Ishikawa (cell line): ENCODE measurements around the gene SLC25A26.

Experiments used
- CREB1 ChIP-seq: IDR thresholded peaks from 2 replicates; pipeline ENCODE4 v1.6.1; 2012; ENCODE audit warnings: low read depth
- REST ChIP-seq: IDR thresholded peaks from 2 replicates; pipeline ENCODE4 v1.6.1; 2012; ENCODE audit warnings: low read depth, mild to moderate bottlenecking
- TAF1 ChIP-seq: IDR thresholded peaks from 2 replicates; pipeline ENCODE4 v1.6.1; 2012; ENCODE audit warnings: low read depth, mild to moderate bottlenecking
- TEAD4 ChIP-seq: IDR thresholded peaks from 2 replicates; pipeline ENCODE4 v1.6.1; 2012

- TF ChIP-seq CREB1 (no peak), REST (no peak), TEAD4 (no peak), TAF1 (no peak)
Observed at GRCh38 chr3:66405701-66406091, 184.9 kb downstream of the SLC25A26 start.
